ENCODE data around the gene PHLDB3. TPM values are rescaled to one million over a fixed set of nuclear protein-coding genes. Genes with fewer than 3 reads are reported as not detected.
"Not testable (repeated sequence)": the region's sequence is repeated elsewhere in the genome, so short reads cannot be mapped to it uniquely, and the experiment has no call there.

PHLDB3 gene
- total RNA-seq, 4 donors from 2014 or later: 45.3 to 92.8 (median 61.9) TPM

DNA sequence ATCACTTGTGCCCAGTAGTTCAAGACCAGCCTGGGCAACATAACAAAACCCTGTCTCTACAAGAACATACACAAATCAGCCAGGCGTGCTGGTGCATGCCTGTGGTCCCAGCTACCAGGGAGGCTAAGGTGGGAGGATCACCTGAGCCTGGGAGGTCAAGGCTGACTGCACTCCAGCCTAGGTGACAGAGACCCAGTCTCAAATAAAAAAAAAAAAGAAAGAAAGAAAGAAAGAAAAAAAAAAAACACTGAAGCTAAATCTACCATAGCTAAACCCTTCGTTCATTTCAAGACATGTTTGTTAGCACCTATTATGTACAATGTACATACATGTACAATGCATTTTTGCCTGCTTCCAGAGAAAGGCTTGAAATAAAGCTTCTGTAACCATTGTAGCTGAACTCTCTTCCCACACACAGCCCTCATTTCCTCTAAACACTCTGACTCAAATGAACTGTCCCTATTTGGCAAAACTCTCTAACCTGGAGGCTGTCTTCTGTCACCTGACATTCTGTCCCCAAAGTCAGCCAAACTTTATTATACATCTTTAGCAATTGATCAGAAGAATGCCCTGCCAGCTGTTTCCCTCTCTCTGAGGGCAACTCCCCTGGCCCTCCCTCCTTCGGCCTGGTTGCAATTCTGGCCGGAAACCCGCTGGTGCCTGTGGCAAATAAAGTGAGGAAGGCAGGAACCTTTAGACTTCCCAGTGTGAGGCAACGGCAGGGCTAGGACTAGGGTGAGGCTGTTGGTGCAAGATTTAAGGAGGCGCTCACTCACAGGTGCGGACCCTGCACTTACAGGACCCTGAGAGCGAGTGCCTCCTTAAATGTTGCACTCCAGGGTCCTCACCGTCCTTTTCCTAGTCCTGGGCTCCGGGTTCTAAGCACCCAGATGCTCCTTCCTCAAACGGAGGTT, 20.6 kb upstream of the PHLDB3 start:
- peak in 2 of 4 donors; percentile 20 to 55 for TF ChIP-seq POLR2A (IDR thresholded peaks at IDR 0.05)
- TF ChIP-seq, protein P1, sequence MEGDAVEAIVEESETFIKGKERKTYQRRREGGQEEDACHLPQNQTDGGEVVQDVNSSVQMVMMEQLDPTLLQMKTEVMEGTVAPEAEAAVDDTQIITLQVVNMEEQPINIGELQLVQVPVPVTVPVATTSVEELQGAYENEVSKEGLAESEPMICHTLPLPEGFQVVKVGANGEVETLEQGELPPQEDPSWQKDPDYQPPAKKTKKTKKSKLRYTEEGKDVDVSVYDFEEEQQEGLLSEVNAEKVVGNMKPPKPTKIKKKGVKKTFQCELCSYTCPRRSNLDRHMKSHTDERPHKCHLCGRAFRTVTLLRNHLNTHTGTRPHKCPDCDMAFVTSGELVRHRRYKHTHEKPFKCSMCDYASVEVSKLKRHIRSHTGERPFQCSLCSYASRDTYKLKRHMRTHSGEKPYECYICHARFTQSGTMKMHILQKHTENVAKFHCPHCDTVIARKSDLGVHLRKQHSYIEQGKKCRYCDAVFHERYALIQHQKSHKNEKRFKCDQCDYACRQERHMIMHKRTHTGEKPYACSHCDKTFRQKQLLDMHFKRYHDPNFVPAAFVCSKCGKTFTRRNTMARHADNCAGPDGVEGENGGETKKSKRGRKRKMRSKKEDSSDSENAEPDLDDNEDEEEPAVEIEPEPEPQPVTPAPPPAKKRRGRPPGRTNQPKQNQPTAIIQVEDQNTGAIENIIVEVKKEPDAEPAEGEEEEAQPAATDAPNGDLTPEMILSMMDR (IDR thresholded peaks at IDR 0.05): peak in 1 of 6 experiments; percentile 6
- H3K4me1 ChIP-seq: peaks cover 11 to 72% (median 26%) of the 10 kb centered on the region in 3 donors
- no peaks in the 10 kb centered on the region for H3K27me3 ChIP-seq
- peak overlapping the region; percentile 83 to 98 (median 92) for H3K27ac ChIP-seq
- 6 to 7% methylated on average over 9 to 12 of the region's 12 CpGs for WGBS, 2 donors
- peak overlapping the region; percentile 71 to 98 (median 82) for H3K4me3 ChIP-seq
- no peak for DNase-seq
- intact Hi-C loops (cut with DNase I): loop anchor here (5.0 kb wide), 1 partner anchor 78 kb away; no protein-coding TSS in a partner anchor
- H3K36me3 ChIP-seq: peaks cover 0 to 11% (median 0%) of the 10 kb centered on the region in 3 donors
- no peaks in the 10 kb centered on the region for H3K9me3 ChIP-seq

DNA sequence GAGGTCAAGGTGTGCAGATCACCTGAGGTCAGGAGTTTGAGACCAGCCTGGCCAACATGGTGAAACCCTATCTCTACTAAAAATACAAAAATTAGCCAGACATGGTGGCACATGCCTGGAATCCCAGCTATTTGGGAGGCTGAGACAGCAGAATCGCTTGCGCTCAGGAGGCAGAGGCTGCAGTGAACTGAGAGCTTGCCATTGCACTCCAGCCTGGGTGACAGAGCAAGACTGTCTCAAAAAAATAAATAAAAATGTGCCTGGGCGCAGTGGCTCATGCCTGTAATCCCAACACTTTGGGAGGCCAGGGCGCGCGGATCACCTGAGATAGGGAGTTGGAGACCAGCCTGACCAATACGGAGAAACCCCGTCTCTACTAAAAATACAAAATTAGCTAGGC, 19.1 kb upstream of the PHLDB3 start:
- intact Hi-C loops (cut with DNase I): loop anchor here (5.0 kb wide), 1 partner anchor 76 kb away; no protein-coding TSS in a partner anchor
- H3K9me3 ChIP-seq: not testable (repeated sequence)

DNA sequence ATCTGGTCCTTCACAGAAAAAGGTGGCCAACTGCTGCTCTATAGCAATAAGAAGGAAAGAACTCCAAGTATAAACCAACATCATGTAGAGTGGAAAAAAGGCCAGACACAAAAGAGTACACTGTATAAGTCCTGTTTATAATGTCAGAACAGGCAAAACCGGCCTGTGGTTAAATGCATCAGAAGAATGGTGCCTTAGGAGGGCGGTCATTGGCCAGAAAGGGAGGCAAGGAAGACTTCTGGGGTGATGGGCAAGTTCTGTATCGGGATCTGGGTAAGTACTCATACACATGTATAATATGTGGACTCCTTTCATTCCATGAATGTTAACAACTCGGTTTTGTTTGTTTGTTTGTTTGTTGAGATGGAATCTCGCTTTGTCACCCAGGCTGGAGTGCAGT, 18.4 kb upstream of the PHLDB3 start:
- no peaks in the 10 kb centered on the region for H3K9me3 ChIP-seq
- peaks cover 11 to 74% (median 25%) of the 10 kb centered on the region in 3 donors for H3K4me1 ChIP-seq
- peak overlapping the region; percentile 29 to 80 (median 52) for H3K27ac ChIP-seq
- TF ChIP-seq, protein P1 (IDR thresholded peaks at IDR 0.05): no peak
- 75 to 78% methylated on average over 5 of the region's 5 CpGs for WGBS, 2 donors
- peaks cover 0 to 11% (median 0%) of the 10 kb centered on the region in 3 donors for H3K36me3 ChIP-seq
- no peaks in the 10 kb centered on the region for H3K27me3 ChIP-seq
- no peak overlapping the region for H3K4me3 ChIP-seq
- intact Hi-C loops (cut with DNase I): loop anchor here (5.0 kb wide), 1 partner anchor 76 kb away; no protein-coding TSS in a partner anchor
- DNase-seq: no peak

More for the DNA sequence above, 19.1 kb upstream of the PHLDB3 start:
- Histone ChIP-seq H3K36me3 (peaks cover 0 to 11% (median 0%) of the 10 kb centered on the region in 3 donors), H3K4me1 (peaks cover 11 to 74% (median 26%) of the 10 kb centered on the region in 3 donors), H3K27ac (peak overlapping the region in 3 of 4 donors; percentile 32 to 80 (median 73))
- H3K4me3 ChIP-seq, DNase-seq, H3K27me3 ChIP-seq: not testable (repeated sequence)
- 90 to 96% methylated on average over 6 to 7 of the region's 8 CpGs for WGBS, 2 donors

DNA sequence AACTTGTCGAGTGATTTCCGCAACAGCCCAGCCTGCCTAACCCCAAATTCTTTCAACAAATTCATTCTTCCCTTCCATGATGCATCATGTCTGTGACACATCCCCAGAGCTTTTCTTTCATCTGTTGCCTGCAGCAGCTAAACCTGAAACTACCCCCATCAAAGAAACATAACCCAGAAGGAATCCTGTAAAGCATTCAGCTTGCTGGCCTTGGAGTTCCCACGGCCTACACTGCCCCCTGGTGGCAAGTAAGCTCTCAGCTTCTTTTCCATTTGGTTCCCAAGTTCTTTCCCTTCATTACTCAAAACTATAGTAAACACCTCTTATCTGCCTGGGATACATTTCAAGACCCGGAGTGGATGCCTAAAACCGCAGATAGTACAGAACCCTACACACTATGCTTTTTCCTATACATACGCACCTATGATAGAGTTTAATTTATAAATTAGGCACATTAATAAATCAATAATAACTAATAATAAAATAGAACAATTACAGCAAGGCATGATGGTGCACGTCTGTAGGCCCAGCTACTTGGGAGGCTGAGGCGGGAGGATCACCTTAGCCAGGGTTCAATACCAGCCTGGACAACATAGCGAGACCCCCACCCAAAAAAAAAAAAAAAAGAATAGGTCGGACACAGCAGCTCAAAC, 15.0 kb upstream of the PHLDB3 start:
- 29 to 36% methylated on average over 10 of the region's 10 CpGs for WGBS, 2 donors
- H3K4me1 ChIP-seq: peaks cover 4 to 50% (median 5%) of the 10 kb centered on the region in 3 donors
- no peak overlapping the region for H3K4me3 ChIP-seq
- H3K36me3 ChIP-seq: peaks cover 0 to 21% (median 0%) of the 10 kb centered on the region in 3 donors
- no peaks in the 10 kb centered on the region for H3K9me3 ChIP-seq
- peak overlapping the region in 3 of 4 donors; percentile 70 to 85 (median 70) for H3K27ac ChIP-seq
- intact Hi-C loops (cut with DNase I): loop anchor here (5.0 kb wide), 1 partner anchor 72 kb away; no protein-coding TSS in a partner anchor
- no peaks in the 10 kb centered on the region for H3K27me3 ChIP-seq
- no peak for DNase-seq
- TF ChIP-seq, protein P1 (IDR thresholded peaks at IDR 0.05): peak; percentile 89 to 95 (median 92)
- no peak for TF ChIP-seq POLR2A (IDR thresholded peaks at IDR 0.05)

DNA sequence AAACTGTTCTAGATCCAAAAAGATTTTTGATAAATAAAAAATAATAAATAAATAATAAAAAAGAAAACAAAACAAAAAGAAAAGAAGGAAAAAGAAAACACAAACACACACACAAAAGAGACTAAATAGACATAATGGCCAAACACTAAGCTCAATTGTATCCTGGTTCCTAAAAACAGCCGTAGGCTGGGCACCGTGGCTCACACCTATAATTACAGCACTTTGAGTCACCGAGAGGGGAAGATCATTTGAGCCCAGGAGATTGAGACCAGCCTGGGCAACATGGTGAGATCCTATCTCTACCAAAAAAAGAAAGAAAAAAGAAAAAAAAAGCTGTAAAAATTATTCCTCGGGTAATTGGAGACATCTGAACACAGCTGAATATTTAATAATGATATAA, 13.5 kb upstream of the PHLDB3 start:
- no peaks in the 10 kb centered on the region for H3K9me3 ChIP-seq
- H3K27ac ChIP-seq: peak overlapping the region in 3 of 4 donors; percentile 9 to 85 (median 39)
- H3K4me3 ChIP-seq: no peak overlapping the region
- DNase-seq: no peak
- TF ChIP-seq, protein P1 (IDR thresholded peaks at IDR 0.05): no peak
- TF ChIP-seq POLR2A (IDR thresholded peaks at IDR 0.05): no peak
- no peaks in the 10 kb centered on the region for H3K27me3 ChIP-seq
- intact Hi-C loops (cut with DNase I): no loop called here
- 53 to 69% methylated on average over 3 to 4 of the region's 4 CpGs for WGBS, 2 donors
- H3K36me3 ChIP-seq: peaks cover 0 to 23% (median 0%) of the 10 kb centered on the region in 3 donors
- peaks cover 0 to 40% (median 4%) of the 10 kb centered on the region in 3 donors for H3K4me1 ChIP-seq

DNA sequence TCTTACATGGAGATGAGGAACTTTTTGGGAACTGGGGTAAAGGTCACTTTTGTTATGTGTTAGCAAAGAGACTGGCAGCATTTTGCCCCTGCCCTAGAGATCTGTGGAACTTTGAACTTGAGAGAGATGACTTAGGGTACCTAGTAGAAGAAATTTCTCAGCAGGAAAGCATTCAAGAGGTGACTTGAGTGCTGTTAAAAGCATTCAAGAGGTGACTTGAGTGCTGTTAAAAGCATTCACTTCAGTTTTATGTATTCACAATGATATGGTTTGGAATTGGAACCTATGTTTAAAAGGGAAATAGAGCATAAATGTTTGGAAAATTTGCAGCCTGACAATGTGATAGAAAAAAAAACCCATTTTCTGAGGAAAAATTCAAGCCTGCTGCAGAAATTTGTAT, 7.9 kb upstream of the PHLDB3 start:
- H3K27me3 ChIP-seq; DNase-seq; H3K9me3 ChIP-seq; intact Hi-C loops (cut with DNase I); H3K4me3 ChIP-seq; H3K27ac ChIP-seq: not testable (repeated sequence)
- Histone ChIP-seq H3K36me3 (peaks cover 12 to 52% (median 13%) of the 10 kb centered on the region in 3 donors), H3K4me1 (peaks cover 0 to 14% (median 4%) of the 10 kb centered on the region in 3 donors)

All from esophagus squamous epithelium (tissue), 5 donors.